NCI-H446 treated with DMSO at 0.1 percent for 48 hours (cell line): ENCODE results near the gene CTRL.

ENCODE experiments used
- DNase-seq: peaks from one replicate; lab custom pipeline; 2025; lab: John Stamatoyannopoulos, UW

The CTRL gene

GRCh38 chr16:67962135-67962534, 30.5 kb upstream of the CTRL start:
- no peak for DNase-seq

- no peak for DNase-seq
These were observed 29.9 kb upstream of the CTRL start for GRCh38 chr16:67961551-67961957.

GRCh38 chr16:67959536-67960329, 28.1 kb upstream of the CTRL start:
- no peak for DNase-seq

DNA sequence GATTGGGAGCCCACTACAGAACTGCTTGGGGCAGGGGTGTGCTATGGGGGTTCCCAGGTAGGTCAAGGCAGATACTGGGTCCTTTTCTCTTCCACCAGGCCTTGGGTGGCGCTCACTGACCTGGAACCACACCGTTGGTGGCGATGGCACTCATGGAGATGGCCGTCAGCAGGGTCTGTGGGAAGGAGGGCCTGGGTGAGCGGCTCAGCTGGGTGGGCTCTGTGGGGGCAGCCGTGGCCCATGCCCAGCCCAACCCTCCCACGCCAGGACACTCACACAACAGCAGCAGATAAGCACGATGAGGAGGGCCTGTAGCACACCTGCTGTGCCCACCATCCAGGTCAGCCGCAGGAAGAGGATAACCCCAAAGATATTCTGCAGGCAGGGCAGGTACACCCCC, 26.0 kb upstream of the CTRL start:
- no peak for DNase-seq

- DNase-seq, result no peak
These were observed 22.9 kb upstream of the CTRL start for GRCh38 chr16:67954421-67955196.

- no peak for DNase-seq
These were observed 22.1 kb upstream of the CTRL start for GRCh38 chr16:67953641-67954375.

- DNase-seq, result no peak
These were observed 19.8 kb upstream of the CTRL start for GRCh38 chr16:67951485-67951884.

GRCh38 chr16:67950335-67950843, 18.7 kb upstream of the CTRL start:
- no peak for DNase-seq

GRCh38 chr16:67949645-67950044, 18.0 kb upstream of the CTRL start:
- no peak for DNase-seq

DNA sequence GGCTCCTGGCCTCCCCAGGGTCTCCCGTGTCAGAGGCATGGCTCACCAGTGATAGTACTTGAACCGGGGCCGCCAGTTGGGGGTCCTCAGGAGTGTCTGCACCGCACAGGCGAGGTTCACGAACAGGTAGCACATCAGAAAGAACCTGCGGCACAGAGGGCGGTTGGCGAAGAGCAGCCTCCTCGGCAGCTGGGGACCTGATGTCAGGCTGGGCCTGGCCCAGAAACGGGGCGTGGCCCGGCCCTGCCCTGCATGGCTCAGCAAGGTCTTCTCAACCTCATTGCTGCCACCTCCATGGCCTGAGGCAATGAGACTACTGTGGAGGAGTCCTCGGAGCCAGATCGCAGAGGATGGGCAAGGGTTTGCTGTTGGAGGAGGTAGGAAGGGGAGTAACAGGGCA, 16.4 kb upstream of the CTRL start:
- no peak for DNase-seq

DNA sequence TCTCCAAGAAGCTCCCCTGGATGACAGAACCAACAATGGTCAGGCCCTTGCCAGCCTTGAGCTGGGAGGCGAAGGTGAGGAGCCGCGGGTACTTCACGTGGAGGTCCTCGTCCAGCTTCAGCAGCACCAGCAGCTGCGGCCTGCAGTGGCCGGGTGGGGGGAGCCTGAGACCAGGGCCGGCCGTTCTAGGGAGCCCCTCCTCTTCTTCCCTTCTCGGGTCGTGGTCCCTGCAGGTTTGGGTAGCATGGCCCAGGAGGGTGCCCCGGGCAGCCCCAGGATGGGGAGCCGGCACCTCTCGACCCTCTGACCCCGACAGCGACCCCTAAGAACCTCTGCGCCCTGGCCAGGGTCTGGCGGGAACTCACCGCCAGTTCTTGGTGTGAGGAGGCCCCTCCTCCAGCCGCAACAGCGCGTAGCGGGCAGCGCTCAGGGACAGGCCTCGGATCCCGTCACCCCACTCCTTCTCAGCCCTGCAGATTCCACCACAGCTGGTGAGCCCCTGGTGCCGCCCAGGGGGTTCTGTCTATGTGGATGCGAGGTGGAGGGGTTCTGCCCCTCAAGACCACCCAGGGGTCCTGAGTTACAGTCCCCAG, 15.4 kb upstream of the CTRL start:
- DNase-seq, result no peak

- no peak for DNase-seq
These were observed 14.5 kb upstream of the CTRL start for GRCh38 chr16:67946128-67946569.

- DNase-seq, result no peak
These were observed 13.8 kb upstream of the CTRL start for GRCh38 chr16:67945392-67945933.

- no peak for DNase-seq
These were observed 13.2 kb upstream of the CTRL start for GRCh38 chr16:67944690-67945391.

GRCh38 chr16:67943619-67944504, 12.2 kb upstream of the CTRL start, which contains the start of gene LCAT:
TSS of gene LCAT (minus strand) at chr16:67944120. CDS start at chr16:67944101, 19 bp downstream.
- DNase-seq, result no peak

GRCh38 chr16:67943256-67943618, 11.6 kb upstream of the CTRL start:
- no peak for DNase-seq

GRCh38 chr16:67942510-67943255, 11.0 kb upstream of the CTRL start:
- no peak for DNase-seq

DNA sequence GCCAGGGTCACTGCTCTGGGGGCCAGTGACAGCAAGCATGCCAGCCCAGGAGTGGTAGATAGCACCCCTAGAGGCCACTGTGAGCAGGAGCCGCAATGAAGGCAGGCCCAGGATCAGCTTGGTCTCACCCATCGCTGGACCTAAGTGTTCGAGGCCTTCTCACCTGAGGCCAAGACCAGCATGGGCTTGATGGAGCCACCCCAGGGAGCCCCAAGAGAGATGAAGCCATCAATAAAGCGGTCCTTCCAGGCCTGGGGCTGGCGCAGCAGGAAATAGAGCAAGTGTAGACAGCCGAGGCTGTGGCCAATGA, 10.5 kb upstream of the CTRL start:
- no peak for DNase-seq

DNA sequence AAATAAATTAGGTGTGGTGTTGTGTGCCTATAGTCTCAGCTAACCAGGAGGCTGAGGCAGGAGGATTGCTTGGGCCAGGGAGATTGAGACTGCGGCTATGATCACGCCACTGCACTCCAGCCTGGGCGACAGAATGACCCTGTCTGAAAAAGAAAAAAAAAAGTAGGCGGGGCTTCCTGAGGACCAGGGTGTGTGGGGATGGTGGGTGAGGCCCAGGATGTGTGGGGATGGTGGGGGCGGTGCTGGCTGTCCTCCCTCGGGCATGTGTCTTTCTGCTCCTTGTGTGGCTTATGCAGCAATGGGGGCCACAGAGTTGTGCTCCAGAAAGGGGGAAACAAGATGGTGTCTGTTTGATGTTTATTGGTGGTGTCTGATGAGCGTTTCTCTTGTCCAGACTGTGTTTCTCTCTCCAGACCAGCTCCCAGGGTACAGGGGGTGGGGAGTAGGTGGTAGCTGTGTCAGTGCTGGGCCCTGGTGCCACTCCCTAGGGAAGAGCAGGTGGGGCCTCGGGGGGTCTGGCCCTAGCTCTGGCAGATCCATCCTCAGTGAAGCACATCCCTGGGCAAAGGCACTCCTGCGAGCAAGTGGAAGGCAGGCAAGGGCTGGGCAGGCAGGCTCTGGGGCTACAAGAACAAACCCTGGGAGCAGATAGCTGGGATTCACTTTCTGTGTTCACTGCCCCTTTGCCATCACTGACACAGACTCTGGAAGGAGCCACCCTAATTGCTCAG, 10.0 kb upstream of the CTRL start:
- DNase-seq, result no peak
